ENCODE data around the gene MAPK13. TPM values are rescaled to one million over a fixed set of nuclear protein-coding genes. Genes with fewer than 3 reads are reported as not detected.

MAPK13 gene
- total RNA-seq, 1 experiment from 2014 or later: 47.3 TPM

DNA sequence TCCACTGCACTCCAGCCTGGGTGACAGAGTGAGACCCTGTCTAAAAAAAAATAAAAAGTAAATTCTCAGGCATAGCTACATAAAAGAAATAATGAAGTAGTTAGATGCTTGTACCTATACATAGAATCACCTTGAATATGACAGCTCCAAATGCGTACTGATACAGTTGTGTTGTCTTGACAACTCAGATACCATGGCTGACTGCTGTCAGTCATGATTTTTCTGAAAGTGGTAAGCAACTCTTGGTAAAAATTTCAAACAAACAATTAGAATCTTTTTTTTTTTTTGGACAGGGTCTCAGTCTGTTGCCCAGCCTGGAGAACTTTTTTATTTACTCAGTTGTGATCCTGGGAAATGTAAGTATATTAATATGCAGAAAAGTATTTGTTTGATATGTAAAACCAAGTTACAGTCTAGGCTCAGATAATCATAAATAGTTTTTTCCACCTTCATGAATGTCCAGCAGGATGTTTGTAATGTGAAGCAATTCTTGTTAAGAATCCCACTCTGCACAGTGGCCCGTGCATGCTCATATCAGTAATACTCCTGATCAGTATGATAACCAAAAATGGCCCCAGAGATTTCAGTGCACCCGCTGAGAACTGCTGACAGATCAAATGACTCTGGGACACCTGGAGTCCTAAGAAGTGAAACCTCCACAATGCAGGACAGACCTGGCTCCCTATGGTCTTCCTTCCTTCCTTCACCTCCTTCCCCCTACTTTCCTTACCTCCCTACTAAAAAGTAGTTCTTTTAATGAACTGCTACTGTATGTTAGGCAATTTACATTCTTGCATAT, 14.0 kb upstream of the MAPK13 start:
- no peak overlapping the region for H3K27ac ChIP-seq (ENCODE audit: low read depth, low read length)
- no peaks in the 10 kb centered on the region for H3K9me2 ChIP-seq (ENCODE audit: insufficient read depth)
- ChIA-PET POLR2A (no interaction called here), RAD21 (ENCODE audit: low non-redundant PET in 1 of 2, low total read pairs in 2 of 2, uncharacterized antibody in 2 of 2, unreplicated experiment in 2 of 2) (no interaction called here), CTCF (no interaction called here)
- H3K9ac ChIP-seq (ENCODE audit: low read length): no peak overlapping the region
- TF ChIP-seq ZNF274 (IDR thresholded peaks at IDR 0.05; ENCODE audit: low read depth, low read length) (no peak), YY1 (IDR thresholded peaks at IDR 0.05; ENCODE audit: extremely low read depth, insufficient replicate concordance, low read depth, low read length) (no peak), POLR2AphosphoS5 (IDR thresholded peaks at IDR 0.05; ENCODE audit: low read depth, low read length) (no peak), SP1 (IDR thresholded peaks at IDR 0.05; ENCODE audit: low read depth) (no peak), FOSL1 (IDR thresholded peaks at IDR 0.05; ENCODE audit: low read depth) (no peak), EGR1 (IDR thresholded peaks at IDR 0.05; ENCODE audit: low read depth) (no peak), TCF7L2 (IDR thresholded peaks at IDR 0.05; ENCODE audit: borderline replicate concordance, extremely low read depth, insufficient read depth, insufficient read length) (no peak), CBX3 (IDR thresholded peaks at IDR 0.05; ENCODE audit: low read depth) (no peak), CEBPB (IDR thresholded peaks at IDR 0.05; ENCODE audit: low read depth) (no peak), EZH2phosphoT487 (IDR thresholded peaks at IDR 0.05; ENCODE audit: borderline replicate concordance) (no peak), SIN3A (IDR thresholded peaks at IDR 0.05; ENCODE audit: low read depth) (no peak), SRF (IDR thresholded peaks at IDR 0.05; ENCODE audit: low read depth) (no peak), ZFX (IDR thresholded peaks at IDR 0.05) (no peak), EZH2 (IDR thresholded peaks at IDR 0.05) (no peak), POLR2A (IDR thresholded peaks at IDR 0.05; ENCODE audit: borderline replicate concordance, extremely low read depth, insufficient read depth, insufficient read length) (no peak)
- TF ChIP-seq, protein P1, sequence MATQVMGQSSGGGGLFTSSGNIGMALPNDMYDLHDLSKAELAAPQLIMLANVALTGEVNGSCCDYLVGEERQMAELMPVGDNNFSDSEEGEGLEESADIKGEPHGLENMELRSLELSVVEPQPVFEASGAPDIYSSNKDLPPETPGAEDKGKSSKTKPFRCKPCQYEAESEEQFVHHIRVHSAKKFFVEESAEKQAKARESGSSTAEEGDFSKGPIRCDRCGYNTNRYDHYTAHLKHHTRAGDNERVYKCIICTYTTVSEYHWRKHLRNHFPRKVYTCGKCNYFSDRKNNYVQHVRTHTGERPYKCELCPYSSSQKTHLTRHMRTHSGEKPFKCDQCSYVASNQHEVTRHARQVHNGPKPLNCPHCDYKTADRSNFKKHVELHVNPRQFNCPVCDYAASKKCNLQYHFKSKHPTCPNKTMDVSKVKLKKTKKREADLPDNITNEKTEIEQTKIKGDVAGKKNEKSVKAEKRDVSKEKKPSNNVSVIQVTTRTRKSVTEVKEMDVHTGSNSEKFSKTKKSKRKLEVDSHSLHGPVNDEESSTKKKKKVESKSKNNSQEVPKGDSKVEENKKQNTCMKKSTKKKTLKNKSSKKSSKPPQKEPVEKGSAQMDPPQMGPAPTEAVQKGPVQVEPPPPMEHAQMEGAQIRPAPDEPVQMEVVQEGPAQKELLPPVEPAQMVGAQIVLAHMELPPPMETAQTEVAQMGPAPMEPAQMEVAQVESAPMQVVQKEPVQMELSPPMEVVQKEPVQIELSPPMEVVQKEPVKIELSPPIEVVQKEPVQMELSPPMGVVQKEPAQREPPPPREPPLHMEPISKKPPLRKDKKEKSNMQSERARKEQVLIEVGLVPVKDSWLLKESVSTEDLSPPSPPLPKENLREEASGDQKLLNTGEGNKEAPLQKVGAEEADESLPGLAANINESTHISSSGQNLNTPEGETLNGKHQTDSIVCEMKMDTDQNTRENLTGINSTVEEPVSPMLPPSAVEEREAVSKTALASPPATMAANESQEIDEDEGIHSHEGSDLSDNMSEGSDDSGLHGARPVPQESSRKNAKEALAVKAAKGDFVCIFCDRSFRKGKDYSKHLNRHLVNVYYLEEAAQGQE (IDR thresholded peaks at IDR 0.05; ENCODE audit: low read depth): no peak
- TF ChIP-seq, protein P2, sequence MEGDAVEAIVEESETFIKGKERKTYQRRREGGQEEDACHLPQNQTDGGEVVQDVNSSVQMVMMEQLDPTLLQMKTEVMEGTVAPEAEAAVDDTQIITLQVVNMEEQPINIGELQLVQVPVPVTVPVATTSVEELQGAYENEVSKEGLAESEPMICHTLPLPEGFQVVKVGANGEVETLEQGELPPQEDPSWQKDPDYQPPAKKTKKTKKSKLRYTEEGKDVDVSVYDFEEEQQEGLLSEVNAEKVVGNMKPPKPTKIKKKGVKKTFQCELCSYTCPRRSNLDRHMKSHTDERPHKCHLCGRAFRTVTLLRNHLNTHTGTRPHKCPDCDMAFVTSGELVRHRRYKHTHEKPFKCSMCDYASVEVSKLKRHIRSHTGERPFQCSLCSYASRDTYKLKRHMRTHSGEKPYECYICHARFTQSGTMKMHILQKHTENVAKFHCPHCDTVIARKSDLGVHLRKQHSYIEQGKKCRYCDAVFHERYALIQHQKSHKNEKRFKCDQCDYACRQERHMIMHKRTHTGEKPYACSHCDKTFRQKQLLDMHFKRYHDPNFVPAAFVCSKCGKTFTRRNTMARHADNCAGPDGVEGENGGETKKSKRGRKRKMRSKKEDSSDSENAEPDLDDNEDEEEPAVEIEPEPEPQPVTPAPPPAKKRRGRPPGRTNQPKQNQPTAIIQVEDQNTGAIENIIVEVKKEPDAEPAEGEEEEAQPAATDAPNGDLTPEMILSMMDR (IDR thresholded peaks at IDR 0.05 in 2 of 3, conservative IDR thresholded peaks at IDR 0.05 in 1 of 3; ENCODE audit: borderline replicate concordance in 1 of 3, insufficient read depth in 1 of 3, low read depth in 2 of 3, low read length in 2 of 3): no peak
- TF ChIP-seq, protein P3, sequence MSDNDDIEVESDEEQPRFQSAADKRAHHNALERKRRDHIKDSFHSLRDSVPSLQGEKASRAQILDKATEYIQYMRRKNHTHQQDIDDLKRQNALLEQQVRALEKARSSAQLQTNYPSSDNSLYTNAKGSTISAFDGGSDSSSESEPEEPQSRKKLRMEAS (IDR thresholded peaks at IDR 0.05): no peak
- TF ChIP-seq, protein P4, sequence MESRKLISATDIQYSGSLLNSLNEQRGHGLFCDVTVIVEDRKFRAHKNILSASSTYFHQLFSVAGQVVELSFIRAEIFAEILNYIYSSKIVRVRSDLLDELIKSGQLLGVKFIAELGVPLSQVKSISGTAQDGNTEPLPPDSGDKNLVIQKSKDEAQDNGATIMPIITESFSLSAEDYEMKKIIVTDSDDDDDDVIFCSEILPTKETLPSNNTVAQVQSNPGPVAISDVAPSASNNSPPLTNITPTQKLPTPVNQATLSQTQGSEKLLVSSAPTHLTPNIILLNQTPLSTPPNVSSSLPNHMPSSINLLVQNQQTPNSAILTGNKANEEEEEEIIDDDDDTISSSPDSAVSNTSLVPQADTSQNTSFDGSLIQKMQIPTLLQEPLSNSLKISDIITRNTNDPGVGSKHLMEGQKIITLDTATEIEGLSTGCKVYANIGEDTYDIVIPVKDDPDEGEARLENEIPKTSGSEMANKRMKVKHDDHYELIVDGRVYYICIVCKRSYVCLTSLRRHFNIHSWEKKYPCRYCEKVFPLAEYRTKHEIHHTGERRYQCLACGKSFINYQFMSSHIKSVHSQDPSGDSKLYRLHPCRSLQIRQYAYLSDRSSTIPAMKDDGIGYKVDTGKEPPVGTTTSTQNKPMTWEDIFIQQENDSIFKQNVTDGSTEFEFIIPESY (IDR thresholded peaks at IDR 0.05; ENCODE audit: extremely low read depth, insufficient replicate concordance, low read length): no peak
- TF ChIP-seq, protein P5, sequence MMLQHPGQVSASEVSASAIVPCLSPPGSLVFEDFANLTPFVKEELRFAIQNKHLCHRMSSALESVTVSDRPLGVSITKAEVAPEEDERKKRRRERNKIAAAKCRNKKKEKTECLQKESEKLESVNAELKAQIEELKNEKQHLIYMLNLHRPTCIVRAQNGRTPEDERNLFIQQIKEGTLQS (IDR thresholded peaks at IDR 0.05): no peak
- no peak for DNase-seq (ENCODE audit: low read depth, low spot score)
- H3K4me2 ChIP-seq (ENCODE audit: low read length): no peak overlapping the region
- no peak for ATAC-seq
- no peak overlapping the region for H2AFZ ChIP-seq (ENCODE audit: low read depth, low read length, poor library complexity, severe bottlenecking)
- no TSS peak for BruUV-seq (replicated peaks)
- no peaks in the 10 kb centered on the region for H3K27me3 ChIP-seq (ENCODE audit: insufficient read depth, low read length)
- H3K9me3 ChIP-seq (ENCODE audit: control insufficient read depth in 1 of 2, insufficient read depth in 1 of 2, low read depth in 1 of 2, low read length in 2 of 2): no peaks in the 10 kb centered on the region
- no peaks in the 10 kb centered on the region for H4K20me1 ChIP-seq (ENCODE audit: insufficient read depth)
- no peaks in the 10 kb centered on the region for H3K79me2 ChIP-seq (ENCODE audit: insufficient read depth, low read length)
- H3K36me3 ChIP-seq (ENCODE audit: control insufficient read depth in 1 of 2, insufficient read depth in 2 of 2, low read length in 2 of 2): no peaks in the 10 kb centered on the region
- intact Hi-C loops (cut with micrococcal nuclease): no loop called here
- peaks cover 7 to 25% of the 10 kb centered on the region in 2 experiments; a peak in 3 of 4 replicates for H3K4me1 ChIP-seq (ENCODE audit: control insufficient read depth in 1 of 2, insufficient read depth in 2 of 2, low read length in 2 of 2)
- no peak overlapping the region for H3K4me3 ChIP-seq (replicated peaks in 1 of 2; ENCODE audit: low read depth in 1 of 2, low read length in 2 of 2)

All from HCT116 (cell line).